T-cell (primary cell): ENCODE measurements around the gene AEBP1. TPM values are rescaled to one million over a fixed set of nuclear protein-coding genes. Genes with fewer than 3 reads are reported as not detected.

ENCODE experiments used
- total RNA-seq, 35 experiments: library from RNA in 6 of 35; stranded (reverse) in 6 of 35; fragments of 120-200 nt in 1 of 35; gene quantifications; one replicate each; pipeline versions ENCODE4 v1.2.1 to v1.2.4 and lab custom pipeline; 2013 to 2026

Gene AEBP1
- total RNA-seq, 5 donors from 2014 or later (not counting 1 experiment from before 2014, with no cell fraction given) = 18.1 to 28.4 (median 23.1) TPM

Other genes with a start within 250 kb of the AEBP1 start
- gene MRPS24, start 234.8 kb upstream of the AEBP1 start, total RNA-seq = 10 to 100 TPM; 44.6 to 71.6 (median 58.4) TPM
- 10 to 100 TPM; 22.3 to 35.2 (median 33.6) TPM for gene URGCP, start 197.7 kb upstream of the AEBP1 start, total RNA-seq
- 10 to 100 TPM in 3 of 5 donors, 1 to 10 TPM in 2; 6.7 to 12.8 (median 10.4) TPM for gene UBE2D4, start 177.9 kb upstream of the AEBP1 start, total RNA-seq
- gene SPDYE1, start 106.4 kb upstream of the AEBP1 start, total RNA-seq = not detected
- gene DBNL, start 59.6 kb upstream of the AEBP1 start, total RNA-seq = 100 to 1,000 TPM; 101 to 188 (median 156) TPM
- 1 to 10 TPM; 1.1 to 2.9 (median 1.7) TPM for gene PGAM2, start 38.8 kb upstream of the AEBP1 start, total RNA-seq
- 10 to 100 TPM; 39.5 to 81.9 (median 70.7) TPM for gene POLM, start 21.8 kb upstream of the AEBP1 start, total RNA-seq
- gene POLD2, start 19.2 kb downstream of the AEBP1 start, total RNA-seq = 10 to 100 TPM; 53.4 to 85.1 (median 72.6) TPM
- not detected for gene MYL7, start 37.0 kb downstream of the AEBP1 start, total RNA-seq
- under 1 TPM in 4 of 5 donors, not detected in 1; 0.28 to 0.82 (median 0.43) TPM for gene GCK, start 85.1 kb downstream of the AEBP1 start, total RNA-seq
- 10 to 100 TPM; 55.1 to 74.3 (median 60.2) TPM for gene YKT6, start 96.6 kb downstream of the AEBP1 start, total RNA-seq
- gene CAMK2B, start 221.2 kb downstream of the AEBP1 start, total RNA-seq = under 1 TPM in 1 of 5 donors, not detected in 4; 0.35 TPM